T-helper 2 cell treated with Interferon-gamma antibody and Interleukin-4, amounts not matched to agents 5 μg/mL and 100 μg/mL, for 36 hours (primary cell): ENCODE results near the gene TAOK2.
A peak's percentile ranks its signal among the peaks of the same experiment; 100 is the strongest.
"Not testable (repeated sequence)": the region's sequence is repeated elsewhere in the genome, so short reads cannot be mapped to it uniquely, and the experiment has no call there.

Source experiments
- DNase-seq: peaks from one replicate; pipeline ENCODE4 v3.0.0; 2021; ENCODE audit warnings: low spot score
- H3K27ac Mint-ChIP-seq: one replicate; pipeline ENCODE4 v1.8.0; 2021; ENCODE audit warnings: mild to moderate bottlenecking, mixed read lengths
- H3K27me3 Mint-ChIP-seq: one replicate; pipeline ENCODE4 v1.8.0; 2021; ENCODE audit warnings: low read depth, mixed read lengths
- H3K36me3 Mint-ChIP-seq: one replicate; pipeline ENCODE4 v1.8.0; 2021; ENCODE audit warnings: low read depth, mixed read lengths
- H3K4me1 Mint-ChIP-seq: one replicate; pipeline ENCODE4 v1.8.0; 2021; ENCODE audit warnings: low read depth, mixed read lengths
- H3K4me3 Mint-ChIP-seq: one replicate; pipeline ENCODE4 v1.8.0; 2022; ENCODE audit warnings: mild to moderate bottlenecking, moderate library complexity, mixed read lengths
- H3K9me3 Mint-ChIP-seq: one replicate; pipeline ENCODE4 v1.8.0; 2021; ENCODE audit warnings: mixed read lengths

TAOK2 gene

GRCh38 chr16:30009990-30010843 is 36.5 kb downstream of the TAOK2 start:
- H3K4me1 Mint-ChIP-seq = peaks cover 4% of the 10 kb centered on the region
- no peak for DNase-seq
- H3K4me3 Mint-ChIP-seq = peak overlapping the region; percentile 72
- peaks cover 40% of the 10 kb centered on the region for H3K27me3 Mint-ChIP-seq
- H3K9me3 Mint-ChIP-seq = no peaks in the 10 kb centered on the region
- peaks cover 2% of the 10 kb centered on the region for H3K36me3 Mint-ChIP-seq
- H3K27ac Mint-ChIP-seq = no peak overlapping the region

DNA sequence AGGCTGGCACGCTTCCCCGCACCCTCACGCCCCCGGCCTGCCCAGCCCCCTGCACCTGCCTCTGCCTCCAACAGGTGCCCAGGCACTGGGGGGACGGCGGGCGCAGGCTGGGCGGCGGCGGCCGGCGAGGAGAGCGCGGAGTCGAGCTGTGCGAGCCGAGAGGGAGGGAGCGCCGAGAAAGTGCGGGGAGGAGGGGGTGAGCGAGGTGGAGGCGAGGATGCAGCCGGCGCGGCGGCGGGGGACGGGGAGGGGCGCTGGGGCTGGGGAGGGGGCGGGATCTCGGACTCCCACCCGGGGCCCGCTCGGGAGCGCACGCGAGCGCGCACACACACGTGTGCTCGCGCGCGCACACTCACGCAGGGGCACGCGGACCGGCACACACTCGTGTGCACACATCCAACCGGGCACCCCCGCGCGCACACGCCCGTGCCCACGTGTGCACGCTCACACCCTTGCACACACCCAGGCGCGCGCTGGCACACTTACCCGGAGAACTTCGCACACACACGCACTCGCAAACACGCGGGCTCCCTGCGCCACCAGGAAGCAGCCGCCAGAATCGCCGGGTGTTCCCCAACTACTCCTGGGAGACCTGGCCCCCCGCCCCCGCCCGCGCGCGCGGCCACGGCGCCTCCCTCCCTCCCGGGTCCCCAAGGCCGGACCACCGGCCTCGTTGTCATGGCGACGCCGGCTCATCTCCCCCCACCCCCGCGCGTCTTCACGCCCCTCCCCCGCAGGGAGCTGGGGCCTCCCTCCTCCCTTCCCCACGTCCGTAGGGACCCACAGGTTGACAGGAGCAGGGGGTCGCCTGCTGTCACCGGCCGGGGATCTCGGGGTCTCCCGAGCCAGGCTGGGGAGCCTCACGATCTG is 37.4 kb downstream of the TAOK2 start, which contains the start of gene DOC2A:
DOC2A (minus strand) TSS at position 184 of the 870 bp plus-strand sequence. CDS start 805 bp downstream, outside the sequence.
- no peak within 1 kb of the TSS for H3K27ac Mint-ChIP-seq
- H3K9me3 Mint-ChIP-seq = no peaks in the 10 kb centered on the region
- no peak for DNase-seq
- peaks cover 4% of the 10 kb centered on the region for H3K4me1 Mint-ChIP-seq
- peaks cover 45% of the 10 kb centered on the region for H3K27me3 Mint-ChIP-seq
- H3K4me3 Mint-ChIP-seq = peak within 1 kb of the TSS; percentile 80
- peaks cover 2% of the 10 kb centered on the region for H3K36me3 Mint-ChIP-seq

DNA sequence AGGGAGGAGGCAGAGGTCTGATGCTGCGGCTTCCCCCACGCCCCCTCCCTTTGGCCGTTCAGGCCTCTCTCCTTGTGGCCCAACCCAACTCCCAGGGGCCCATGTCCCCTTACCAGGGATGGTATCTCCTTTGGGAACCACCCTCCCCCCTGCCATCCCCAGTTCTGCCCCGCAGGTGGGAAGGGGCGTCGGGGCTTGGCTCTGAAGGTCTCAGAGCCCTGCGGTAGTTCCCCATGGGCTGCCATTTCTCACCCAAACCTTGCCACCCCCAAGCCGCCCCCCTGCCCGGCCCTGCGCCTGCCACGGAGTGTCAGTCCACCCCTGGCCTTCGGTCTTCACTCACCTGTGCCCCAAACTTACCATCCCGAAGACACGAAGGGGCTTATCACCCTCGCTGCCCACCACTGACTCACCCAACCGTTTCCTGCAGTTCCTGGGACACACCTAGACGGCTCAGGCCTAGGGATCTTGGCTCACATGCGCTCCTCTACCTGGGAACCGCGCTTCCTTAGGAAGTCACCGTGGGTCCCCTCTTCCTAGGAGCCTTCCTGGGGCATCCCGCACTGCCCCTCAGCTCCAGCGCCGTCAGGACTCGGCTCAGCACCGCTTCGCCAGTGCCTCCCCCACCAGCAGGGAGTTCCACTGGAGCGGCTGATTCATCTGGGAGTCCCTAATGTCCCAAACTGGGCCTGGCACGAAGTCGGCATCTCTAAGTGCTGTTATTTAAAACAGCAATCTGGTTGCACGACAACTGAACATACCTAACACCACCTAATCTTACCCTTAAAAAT is 38.2 kb downstream of the TAOK2 start:
- peaks cover 2% of the 10 kb centered on the region for H3K36me3 Mint-ChIP-seq
- DNase-seq = no peak
- peaks cover 4% of the 10 kb centered on the region for H3K4me1 Mint-ChIP-seq
- no peak overlapping the region for H3K27ac Mint-ChIP-seq
- H3K27me3 Mint-ChIP-seq = peaks cover 48% of the 10 kb centered on the region
- H3K9me3 Mint-ChIP-seq = no peaks in the 10 kb centered on the region
- peak overlapping the region; percentile 80 for H3K4me3 Mint-ChIP-seq

GRCh38 chr16:30012598-30012997 is 38.9 kb downstream of the TAOK2 start:
- H3K36me3 Mint-ChIP-seq, H3K9me3 Mint-ChIP-seq, H3K27ac Mint-ChIP-seq, H3K4me3 Mint-ChIP-seq, H3K4me1 Mint-ChIP-seq, DNase-seq: not testable (repeated sequence)
- H3K27me3 Mint-ChIP-seq = peaks cover 48% of the 10 kb centered on the region

- H3K36me3 Mint-ChIP-seq, DNase-seq, H3K4me1 Mint-ChIP-seq, H3K27ac Mint-ChIP-seq, H3K4me3 Mint-ChIP-seq, H3K9me3 Mint-ChIP-seq: not testable (repeated sequence)
- peaks cover 44% of the 10 kb centered on the region for H3K27me3 Mint-ChIP-seq
Measured at GRCh38 chr16:30015450-30015849, 41.8 kb downstream of the TAOK2 start.

DNA sequence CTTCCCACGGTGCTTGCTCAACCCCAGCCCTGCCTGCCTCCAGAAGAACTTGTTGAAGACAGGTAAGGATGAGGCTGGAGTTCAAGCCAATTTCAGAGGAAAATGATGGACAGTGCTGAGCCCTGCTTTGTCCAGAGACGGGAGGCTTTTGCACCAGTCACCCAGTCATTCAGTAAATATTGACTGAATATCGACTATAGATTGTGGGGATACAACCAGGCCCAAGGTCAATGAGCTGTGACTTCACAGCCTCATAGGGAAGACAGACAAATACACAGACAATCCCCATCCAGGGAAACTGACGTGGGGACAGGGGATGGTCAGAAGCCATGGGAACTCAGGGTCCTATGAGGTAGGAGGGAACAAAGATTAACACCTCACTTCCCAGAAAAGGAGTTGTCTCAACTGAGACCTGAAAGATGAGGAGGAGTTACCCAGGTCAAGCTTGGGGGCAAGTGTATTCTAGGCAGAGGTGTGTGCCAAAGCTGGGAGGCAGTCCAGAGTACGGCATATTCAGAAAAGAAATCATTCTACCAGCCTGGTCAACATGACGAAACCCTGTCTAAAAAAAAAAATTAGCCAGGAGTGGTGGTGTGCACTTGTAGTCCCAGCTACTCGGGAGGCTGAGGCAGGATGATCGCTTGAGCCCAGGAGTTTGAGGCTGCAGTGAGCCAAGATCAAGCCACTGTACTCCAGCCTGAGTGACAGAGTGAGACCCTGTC is 43.0 kb downstream of the TAOK2 start:
- Mint-ChIP-seq H3K4me1 (peaks cover 9% of the 10 kb centered on the region), H3K36me3 (no peaks in the 10 kb centered on the region), H3K9me3 (no peaks in the 10 kb centered on the region), H3K4me3 (no peak overlapping the region), H3K27me3 (peaks cover 45% of the 10 kb centered on the region), H3K27ac (no peak overlapping the region)
- no peak for DNase-seq

GRCh38 chr16:30017277-30017656 is 43.6 kb downstream of the TAOK2 start:
- H3K4me1 Mint-ChIP-seq = peaks cover 7% of the 10 kb centered on the region
- peaks cover 39% of the 10 kb centered on the region for H3K27me3 Mint-ChIP-seq
- H3K9me3 Mint-ChIP-seq = no peaks in the 10 kb centered on the region
- DNase-seq = no peak
- no peaks in the 10 kb centered on the region for H3K36me3 Mint-ChIP-seq
- H3K4me3 Mint-ChIP-seq = no peak overlapping the region
- H3K27ac Mint-ChIP-seq = no peak overlapping the region

GRCh38 chr16:30017937-30018336 is 44.3 kb downstream of the TAOK2 start:
- H3K36me3 Mint-ChIP-seq, H3K4me1 Mint-ChIP-seq, H3K27ac Mint-ChIP-seq, H3K9me3 Mint-ChIP-seq, H3K4me3 Mint-ChIP-seq, DNase-seq: not testable (repeated sequence)
- peaks cover 33% of the 10 kb centered on the region for H3K27me3 Mint-ChIP-seq

- DNase-seq = no peak
- no peak overlapping the region for H3K4me3 Mint-ChIP-seq
- peaks cover 7% of the 10 kb centered on the region for H3K4me1 Mint-ChIP-seq
- H3K36me3 Mint-ChIP-seq = no peaks in the 10 kb centered on the region
- peaks cover 32% of the 10 kb centered on the region for H3K27me3 Mint-ChIP-seq
- no peaks in the 10 kb centered on the region for H3K9me3 Mint-ChIP-seq
- H3K27ac Mint-ChIP-seq = no peak overlapping the region
Measured at GRCh38 chr16:30018731-30019158, 45.1 kb downstream of the TAOK2 start.

DNA sequence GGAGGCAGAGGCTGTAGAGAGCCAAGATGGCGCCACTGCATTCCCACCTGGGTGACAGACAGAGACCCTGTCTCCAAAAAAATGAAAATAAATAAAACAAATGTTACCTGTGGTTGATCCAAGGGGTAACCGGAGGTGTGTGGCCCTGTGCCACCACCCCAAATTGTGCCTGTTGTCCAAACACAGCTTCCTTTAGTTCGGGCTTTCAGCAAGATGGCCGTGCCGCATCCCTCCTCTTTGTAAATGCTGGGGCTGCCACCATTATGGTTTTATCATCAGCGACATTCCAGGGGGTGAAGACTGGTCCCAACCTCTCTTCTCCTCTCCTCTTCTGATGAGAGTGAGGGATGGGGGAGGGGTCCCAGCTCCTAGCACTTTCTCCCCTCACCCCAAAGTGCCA is 49.2 kb downstream of the TAOK2 start, which contains the start of gene C16orf92:
C16orf92 (plus strand) TSS at position 312 of the 400 bp plus-strand sequence. CDS start 143 bp downstream, outside the sequence.
- H3K27ac Mint-ChIP-seq = no peak within 1 kb of the TSS
- no peak within 1 kb of the TSS for H3K4me3 Mint-ChIP-seq
- no peaks in the 10 kb centered on the region for H3K36me3 Mint-ChIP-seq
- DNase-seq = no peak
- H3K4me1 Mint-ChIP-seq = peaks cover 7% of the 10 kb centered on the region
- H3K27me3 Mint-ChIP-seq = peaks cover 31% of the 10 kb centered on the region
- no peaks in the 10 kb centered on the region for H3K9me3 Mint-ChIP-seq

- DNase-seq = no peak
- Mint-ChIP-seq H3K36me3 (no peaks in the 10 kb centered on the region), H3K27ac (no peak overlapping the region), H3K4me1 (peaks cover 7% of the 10 kb centered on the region), H3K4me3 (no peak overlapping the region), H3K9me3 (no peaks in the 10 kb centered on the region), H3K27me3 (peaks cover 36% of the 10 kb centered on the region)
Measured at GRCh38 chr16:30023586-30023985, 49.9 kb downstream of the TAOK2 start.

GRCh38 chr16:30024451-30024850 is 50.8 kb downstream of the TAOK2 start:
- no peak overlapping the region for H3K4me3 Mint-ChIP-seq
- H3K36me3 Mint-ChIP-seq = no peaks in the 10 kb centered on the region
- H3K4me1 Mint-ChIP-seq = peaks cover 7% of the 10 kb centered on the region
- H3K9me3 Mint-ChIP-seq = no peaks in the 10 kb centered on the region
- H3K27ac Mint-ChIP-seq = no peak overlapping the region
- peaks cover 40% of the 10 kb centered on the region for H3K27me3 Mint-ChIP-seq
- no peak for DNase-seq

GRCh38 chr16:30025156-30025555 is 51.5 kb downstream of the TAOK2 start:
- H3K9me3 Mint-ChIP-seq = no peaks in the 10 kb centered on the region
- no peak overlapping the region for H3K27ac Mint-ChIP-seq
- H3K4me1 Mint-ChIP-seq = peaks cover 7% of the 10 kb centered on the region
- DNase-seq = no peak
- H3K4me3 Mint-ChIP-seq = no peak overlapping the region
- H3K27me3 Mint-ChIP-seq = peaks cover 47% of the 10 kb centered on the region
- H3K36me3 Mint-ChIP-seq = no peaks in the 10 kb centered on the region
